GM19023 (cell line): ENCODE measurements around the gene TUBG1.

Source experiments
- ATAC-seq: cut with Tn5 transposase; IDR thresholded peaks from one replicate; pipeline ENCODE4 v1.9.1; 2021; ENCODE audit warnings: mild to moderate bottlenecking, moderate library complexity; ENCODE audit not compliant: unreplicated experiment

Gene TUBG1

DNA sequence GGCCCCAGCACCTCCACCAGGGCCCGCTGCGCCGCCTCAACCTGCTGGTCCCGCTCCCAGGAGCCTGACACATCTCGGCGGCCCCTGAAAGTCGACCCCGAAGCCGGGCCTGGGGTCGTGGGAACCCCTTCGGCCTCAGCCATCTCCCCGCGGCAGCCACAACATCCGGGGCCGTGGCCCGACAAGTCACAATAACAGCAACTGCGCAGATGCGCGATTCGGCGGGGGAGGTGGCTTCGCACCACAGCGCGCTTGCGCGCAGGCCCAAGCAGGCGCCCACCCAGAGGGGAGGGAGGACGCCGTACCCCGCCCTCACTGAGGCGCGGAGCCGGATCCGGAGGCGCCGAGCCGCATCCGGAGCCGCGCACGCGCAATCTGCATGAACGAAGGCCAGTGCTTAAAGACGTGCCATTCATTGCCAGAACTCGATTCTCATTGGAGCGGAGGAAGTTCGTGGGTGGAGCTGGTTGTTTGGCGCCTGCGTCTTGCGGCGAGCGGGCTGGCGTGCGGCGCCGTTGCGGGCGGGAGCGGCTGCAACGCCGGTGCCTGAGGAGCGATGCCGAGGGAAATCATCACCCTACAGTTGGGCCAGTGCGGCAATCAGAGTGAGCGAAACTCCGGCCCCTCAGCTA is at the start of gene TUBG1, which contains the start of gene RETREG3:
Gene TUBG1 (plus strand): TSS at position 502 of the 632 bp plus-strand sequence. CDS start 55 bp downstream, at position 557.
Gene RETREG3 (minus strand): TSS at position 193 of the 632 bp plus-strand sequence. CDS start 50 bp downstream, at position 143.
- peak; percentile 87 for ATAC-seq

DNA sequence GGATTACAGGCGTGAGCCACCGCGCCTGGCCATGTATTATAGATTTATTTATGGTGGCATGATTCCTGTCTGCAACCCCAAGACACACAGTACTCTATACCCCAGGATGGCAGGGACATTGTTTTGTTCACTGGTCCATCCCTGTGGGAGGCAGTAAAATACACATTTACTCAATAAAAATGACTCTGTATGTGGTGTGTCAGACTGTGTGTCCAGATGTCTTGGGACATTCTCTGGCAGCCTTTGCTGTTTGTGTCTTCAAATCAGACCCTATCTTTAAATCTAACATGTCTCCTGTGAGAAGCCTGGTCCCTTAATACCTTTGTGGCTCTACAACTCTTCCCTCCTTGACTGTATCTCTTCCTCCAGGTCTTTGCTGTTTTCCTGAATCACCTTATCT is 49.2 kb upstream of the TUBG1 start:
- ATAC-seq: no peak

GRCh38 chr17:42561897-42562387 is 47.5 kb upstream of the TUBG1 start, which contains the start of gene COASY:
COASY (plus strand) TSS chr17:42562148; CDS start chr17:42562623, 475 bp downstream.
- no peak for ATAC-seq

GRCh38 chr17:42562388-42563142 is 46.9 kb upstream of the TUBG1 start:
- ATAC-seq: no peak

GRCh38 chr17:42563143-42563509 is 46.4 kb upstream of the TUBG1 start:
- no peak for ATAC-seq

- no peak for ATAC-seq
Measured at GRCh38 chr17:42563543-42563942, 45.9 kb upstream of the TUBG1 start.

DNA sequence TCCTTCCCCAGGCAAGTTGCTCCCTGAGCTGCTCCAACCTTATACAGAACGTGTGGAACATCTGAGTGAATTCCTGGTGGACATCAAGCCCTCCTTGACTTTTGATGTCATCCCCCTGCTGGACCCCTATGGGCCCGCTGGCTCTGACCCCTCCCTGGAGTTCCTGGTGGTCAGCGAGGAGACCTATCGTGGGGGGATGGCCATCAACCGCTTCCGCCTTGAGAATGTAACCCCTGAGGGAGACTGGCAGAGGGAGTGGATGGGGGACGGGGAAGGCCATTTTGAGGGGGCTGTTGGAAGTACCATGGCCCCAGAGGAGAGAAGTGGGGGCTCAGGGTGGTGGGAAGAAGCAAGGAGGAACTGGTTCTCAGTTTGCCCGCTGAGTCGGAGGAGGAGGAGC is 45.5 kb upstream of the TUBG1 start:
- no peak for ATAC-seq

DNA sequence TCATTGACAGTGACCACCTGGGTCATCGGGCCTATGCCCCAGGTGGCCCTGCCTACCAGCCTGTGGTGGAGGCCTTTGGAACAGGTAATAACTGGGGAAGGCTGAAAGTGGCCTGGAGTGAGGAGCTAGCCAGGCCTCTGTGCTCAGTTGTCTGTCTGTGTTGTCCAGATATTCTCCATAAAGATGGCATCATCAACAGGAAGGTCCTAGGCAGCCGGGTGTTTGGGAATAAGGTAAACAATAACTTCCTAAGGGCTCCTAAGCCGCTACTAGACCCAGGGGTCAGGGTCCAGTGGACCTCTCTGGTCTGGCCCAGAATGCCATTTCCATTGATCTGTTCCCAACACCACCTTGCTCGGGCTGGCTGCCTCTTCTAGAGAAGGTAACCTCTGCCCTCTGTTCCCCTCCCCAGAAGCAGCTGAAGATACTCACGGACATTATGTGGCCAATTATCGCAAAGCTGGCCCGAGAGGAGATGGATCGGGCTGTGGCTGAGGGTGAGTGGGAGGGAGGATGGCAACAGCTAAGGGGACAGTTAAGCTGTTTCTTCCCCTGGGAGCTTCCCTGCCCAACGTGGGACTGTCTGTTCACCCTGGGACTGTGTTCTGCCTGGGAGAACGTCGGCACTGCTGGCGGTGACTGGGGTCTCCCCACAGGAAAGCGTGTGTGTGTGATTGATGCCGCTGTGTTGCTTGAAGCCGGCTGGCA is 44.5 kb upstream of the TUBG1 start:
- no peak for ATAC-seq

DNA sequence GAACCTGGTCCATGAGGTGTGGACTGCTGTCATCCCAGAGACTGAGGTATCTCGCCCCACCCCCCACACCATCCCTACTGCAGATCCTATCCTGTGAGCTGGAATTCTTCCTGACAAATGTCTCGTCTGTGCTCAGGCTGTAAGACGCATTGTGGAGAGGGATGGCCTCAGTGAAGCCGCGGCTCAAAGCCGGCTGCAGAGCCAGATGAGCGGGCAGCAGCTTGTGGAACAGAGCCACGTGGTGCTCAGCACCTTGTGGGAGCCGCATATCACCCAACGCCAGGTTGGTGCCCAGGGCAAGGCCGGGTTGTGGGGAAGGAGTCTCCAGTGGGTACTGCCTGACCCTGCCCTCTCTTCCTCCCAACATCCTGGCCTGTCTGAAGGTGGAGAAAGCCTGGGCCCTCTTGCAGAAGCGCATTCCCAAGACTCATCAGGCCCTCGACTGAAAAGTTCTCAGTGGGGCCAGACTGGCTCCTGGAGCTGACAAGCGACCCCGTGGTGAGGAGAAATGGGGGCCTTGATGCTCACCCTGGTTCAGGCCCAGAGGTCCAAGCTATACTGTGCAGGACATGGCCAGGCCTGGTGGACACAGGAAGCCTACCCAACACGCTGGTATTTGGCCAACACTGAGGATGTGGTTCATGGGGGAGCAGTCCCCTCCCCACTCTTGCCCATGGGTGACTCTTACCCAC is 43.8 kb upstream of the TUBG1 start:
- no peak for ATAC-seq

DNA sequence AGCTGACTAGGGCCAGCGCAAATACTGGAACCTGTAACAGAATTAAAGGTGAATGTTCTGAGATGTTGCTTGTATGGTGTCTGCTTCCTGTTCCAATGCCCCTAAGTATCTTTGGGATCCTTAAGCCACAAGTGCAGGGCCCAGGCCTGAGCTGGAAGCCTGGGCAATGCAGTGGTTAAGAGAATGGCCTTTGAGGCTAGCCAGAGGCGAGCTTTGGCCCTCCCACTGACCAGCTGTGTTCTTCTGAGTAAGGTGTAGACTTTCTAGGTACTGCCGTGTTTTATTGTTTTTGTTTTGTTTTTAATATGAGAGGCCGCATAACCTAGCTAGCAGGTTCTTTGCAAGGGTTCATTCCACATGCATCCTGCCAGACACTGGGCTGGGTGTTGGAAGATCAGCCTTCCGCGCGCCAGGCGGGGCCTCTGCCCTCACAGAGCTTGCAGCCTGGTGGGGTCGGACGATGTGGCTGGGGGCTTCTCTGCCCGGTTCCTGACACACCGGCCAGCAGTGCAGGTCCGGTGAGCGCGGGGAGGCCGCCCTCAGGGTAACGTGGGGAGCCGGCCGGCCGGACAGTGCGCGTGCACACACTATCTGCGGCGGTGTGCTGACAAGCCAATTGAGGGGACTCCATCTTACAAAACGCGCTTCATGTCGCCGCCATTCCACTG is 43.1 kb upstream of the TUBG1 start:
- ATAC-seq: no peak

DNA sequence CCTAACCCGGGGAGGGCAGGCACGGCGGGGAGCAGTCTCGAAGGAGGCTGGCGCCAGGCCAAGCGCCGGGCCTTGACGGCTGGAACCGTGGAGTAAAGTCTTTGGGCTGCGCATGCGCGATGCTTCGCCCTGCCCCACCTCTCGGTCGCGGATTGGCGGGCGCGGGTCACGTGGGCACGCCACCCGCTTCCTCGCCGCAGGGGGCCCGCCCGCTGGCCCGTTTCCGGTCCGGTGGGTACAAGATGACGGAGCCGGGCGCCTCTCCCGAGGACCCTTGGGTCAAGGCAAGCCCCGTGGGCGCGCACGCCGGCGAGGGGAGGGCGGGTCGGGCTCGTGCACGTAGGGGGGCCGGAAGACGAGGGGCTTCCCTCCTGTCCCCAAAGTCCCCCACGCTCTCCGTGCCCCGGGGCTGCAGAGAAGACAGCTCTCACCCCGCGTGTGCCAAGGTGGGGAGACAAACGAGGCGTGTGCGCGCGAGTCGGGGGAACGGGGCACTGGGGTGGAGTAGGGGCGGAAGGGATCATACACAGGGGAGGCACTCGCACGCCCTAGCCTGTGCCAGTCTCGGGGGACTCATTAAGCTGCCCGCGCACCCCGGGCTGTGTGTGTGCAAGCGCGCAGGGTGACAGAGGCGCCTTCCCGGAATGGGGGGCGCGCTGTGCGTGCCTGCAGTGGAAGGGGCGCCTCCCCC is 42.5 kb upstream of the TUBG1 start, which contains the start of gene MLX:
Gene MLX (plus strand): TSS at position 218 of the 691 bp plus-strand sequence. CDS start 25 bp downstream, at position 243.
- ATAC-seq: no peak

DNA sequence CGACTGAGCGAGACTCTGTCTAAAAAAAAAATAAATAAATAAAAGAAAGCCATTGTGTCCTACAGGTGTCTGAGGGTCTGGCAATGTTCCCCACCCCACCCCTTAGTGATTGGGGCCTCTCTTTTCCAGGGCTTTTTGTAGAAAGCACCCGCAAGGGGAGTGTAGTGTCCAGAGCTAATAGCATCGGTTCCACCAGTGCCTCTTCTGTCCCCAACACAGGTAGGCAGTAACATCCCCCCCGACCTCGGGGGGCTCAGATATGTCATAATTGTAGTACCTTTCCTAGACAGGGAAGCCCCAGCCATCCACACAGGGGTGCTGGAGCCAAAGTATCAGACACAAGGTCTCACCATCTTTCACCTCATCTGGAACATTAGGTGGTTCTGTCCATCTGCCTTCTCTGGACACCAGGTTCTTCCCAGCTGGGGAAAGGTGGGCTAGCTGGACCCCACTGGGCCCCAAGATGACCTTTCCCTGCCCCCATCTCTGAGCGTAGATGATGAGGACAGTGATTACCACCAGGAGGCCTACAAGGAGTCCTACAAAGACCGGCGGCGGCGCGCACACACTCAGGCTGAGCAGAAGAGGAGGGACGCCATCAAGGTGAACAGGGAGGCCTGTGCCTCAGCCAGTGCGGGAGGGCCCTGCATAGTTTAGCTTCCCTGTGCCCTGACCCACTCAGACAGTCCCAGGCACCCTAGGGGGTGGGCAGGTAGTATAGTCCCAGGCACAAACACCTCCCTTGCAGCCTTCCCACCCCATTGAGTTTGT is 41.0 kb upstream of the TUBG1 start:
- no peak for ATAC-seq

- no peak for ATAC-seq
Measured at GRCh38 chr17:42571435-42572225, 37.9 kb upstream of the TUBG1 start.

DNA sequence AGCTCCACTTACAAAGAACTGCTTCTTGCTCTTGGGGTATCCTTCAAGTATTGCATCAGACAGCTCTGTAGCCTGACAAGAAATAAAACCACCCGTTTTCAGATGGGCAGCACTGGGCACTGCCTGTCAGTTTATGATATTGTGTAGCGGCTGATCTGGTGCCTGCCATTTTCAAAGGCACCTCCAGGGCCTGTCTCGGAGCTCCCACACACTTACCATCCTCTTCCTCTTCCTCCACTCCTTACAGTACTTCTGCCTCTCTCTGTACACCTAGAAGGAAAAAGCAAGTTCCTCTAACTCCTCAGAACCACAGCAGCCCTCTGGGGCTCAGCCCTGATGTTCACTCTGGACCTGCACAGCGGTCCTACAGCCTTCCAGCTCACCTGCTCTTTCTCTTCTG is 36.4 kb upstream of the TUBG1 start:
- ATAC-seq: no peak

DNA sequence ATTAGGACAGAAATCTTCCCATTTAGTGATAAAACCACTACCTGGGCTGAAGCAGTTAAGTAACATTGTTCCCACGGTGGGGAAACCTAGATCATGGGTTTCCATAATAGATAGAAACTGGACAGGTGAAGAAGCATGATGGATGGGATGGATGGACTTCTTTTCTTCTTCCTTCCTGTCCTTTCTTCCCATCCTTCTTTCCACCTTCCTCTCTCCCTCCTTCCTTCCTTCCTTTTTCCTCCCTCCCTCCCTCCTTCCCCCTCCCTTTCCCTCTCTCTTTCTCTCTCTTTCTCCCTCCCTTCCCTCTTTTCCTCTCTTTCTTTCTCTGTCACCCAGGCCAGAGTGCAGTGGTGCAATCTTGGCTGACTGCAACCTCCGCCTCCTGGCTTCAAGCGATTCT is 35.0 kb upstream of the TUBG1 start:
- no peak for ATAC-seq

DNA sequence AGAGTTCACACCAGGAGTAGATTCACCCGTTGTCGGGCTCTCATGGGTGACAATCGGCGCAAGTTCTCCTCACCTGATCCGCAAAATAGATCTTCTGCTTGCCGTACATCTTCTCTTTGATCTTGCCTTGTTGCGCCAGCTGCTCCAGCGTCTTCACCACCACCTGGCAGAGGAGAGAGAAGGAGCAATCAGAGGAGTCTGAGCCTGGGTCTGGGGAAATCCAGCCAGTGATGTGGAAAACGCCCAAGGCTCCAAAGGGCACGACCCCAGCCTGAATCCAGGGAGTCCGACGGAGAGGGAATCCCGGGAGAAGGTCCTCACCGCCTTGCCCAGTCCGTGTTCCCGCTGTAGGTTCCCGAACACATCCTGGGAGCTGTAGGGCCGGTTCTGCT is 32.3 kb upstream of the TUBG1 start:
- ATAC-seq: no peak

- peak; percentile 67 for ATAC-seq
Measured at GRCh38 chr17:42577532-42578281, 31.8 kb upstream of the TUBG1 start, which contains the start of gene PSMC3IP. PSMC3IP (minus strand) TSS chr17:42577729; CDS start chr17:42577686, 43 bp downstream.
